GM23338 (cell line): Measurements from ENCODE around the gene NHSL1. TPM values are rescaled to one million over a fixed set of nuclear protein-coding genes. Genes with fewer than 3 reads are reported as not detected.

Experiments used
- ATAC-seq: fragments of 200-7000 bp; cut with Tn5 transposase; 3 replicates; pipeline ENCODE4 v1.9.1; 2020
- DNase-seq: peaks from one replicate; pipeline ENCODE4 v3.0.0-alpha.2; 2015; ENCODE audit warnings: low spot score
- H2AFZ ChIP-seq: fragments of 200-600 bp; sonication (generic); 2 replicates; pipeline ENCODE4 v1.8.0; 2016; ENCODE audit warnings: antibody characterized with exemption, mild to moderate bottlenecking, moderate library complexity
- H3F3A ChIP-seq: fragments of 200-600 bp; sonication (generic); replicated peaks from 2 replicates; pipeline ENCODE4 v1.8.0; 2017; ENCODE audit warnings: antibody characterized with exemption, mixed run types, low read depth
- H3K27ac ChIP-seq: fragments of 200-600 bp; sonication (generic); 2 replicates; pipeline ENCODE4 v1.6.1; 2016; ENCODE audit warnings: low read depth
- H3K27me3 ChIP-seq: fragments of 200-600 bp; sonication (generic); 2 replicates; pipeline ENCODE4 v1.8.0; 2016; ENCODE audit warnings: mild to moderate bottlenecking, mixed run types, moderate library complexity; ENCODE audit not compliant: insufficient read depth
- H3K36me3 ChIP-seq: fragments of 200-600 bp; sonication (generic); 2 replicates; pipeline ENCODE4 v1.8.0; 2016; ENCODE audit warnings: mild to moderate bottlenecking; ENCODE audit not compliant: insufficient read depth
- H3K4me1 ChIP-seq: fragments of 200-600 bp; sonication (generic); 2 replicates; pipeline ENCODE4 v1.8.0; 2016; ENCODE audit warnings: mild to moderate bottlenecking, moderate library complexity; ENCODE audit not compliant: insufficient read depth
- H3K4me2 ChIP-seq: fragments of 200-600 bp; sonication (generic); 2 replicates; pipeline ENCODE4 v1.7.1; 2017; ENCODE audit warnings: mixed run types
- H3K4me3 ChIP-seq: fragments of 200-600 bp; sonication (generic); 2 replicates; pipeline ENCODE4 v1.6.1; 2016; ENCODE audit warnings: mixed run types
- H3K79me2 ChIP-seq: fragments of 200-600 bp; sonication (generic); replicated peaks from 2 replicates; pipeline ENCODE4 v1.8.0; 2017; ENCODE audit warnings: mild to moderate bottlenecking; ENCODE audit not compliant: insufficient read depth
- H3K9me2 ChIP-seq: fragments of 200-600 bp; sonication (generic); 2 replicates; pipeline ENCODE4 v1.8.0; 2017; ENCODE audit not compliant: insufficient read depth
- H4K20me1 ChIP-seq: fragments of 200-600 bp; sonication (generic); replicated peaks from 2 replicates; pipeline ENCODE4 v1.8.0; 2017; ENCODE audit warnings: mild to moderate bottlenecking; ENCODE audit not compliant: insufficient read depth
- H3K27ac Mint-ChIP-seq: 2 replicates; pipeline ENCODE4 v1.8.0; 2020; ENCODE audit warnings: inconsistent platforms, mild to moderate bottlenecking, moderate library complexity, mixed read lengths
- H3K27me3 Mint-ChIP-seq: 3 replicates; pipeline ENCODE4 v1.8.0; 2022; ENCODE audit warnings: low read depth, mild to moderate bottlenecking, moderate library complexity, mixed read lengths, inconsistent platforms; ENCODE audit not compliant: insufficient read depth, poor library complexity
- H3K36me3 Mint-ChIP-seq: 3 replicates; pipeline ENCODE4 v1.8.0; 2021; ENCODE audit warnings: low read depth, mild to moderate bottlenecking, inconsistent platforms, moderate library complexity, mixed read lengths
- H3K4me1 Mint-ChIP-seq: 3 replicates; pipeline ENCODE4 v1.8.0; 2020; ENCODE audit warnings: mild to moderate bottlenecking, inconsistent platforms, mixed read lengths
- H3K4me3 Mint-ChIP-seq: 3 replicates; pipeline ENCODE4 v1.8.0; 2021; ENCODE audit warnings: moderate library complexity, mild to moderate bottlenecking, inconsistent platforms, mixed read lengths
- H3K9me3 Mint-ChIP-seq: 3 replicates; pipeline ENCODE4 v1.8.0; 2020; ENCODE audit warnings: moderate library complexity, mild to moderate bottlenecking, inconsistent platforms, mixed read lengths
- CREB1 ChIP-seq: fragments of 250-450 bp; sonication (Bioruptor Pico); IDR thresholded peaks from 2 replicates; pipeline ENCODE4 v1.5.0; 2020; ENCODE audit warnings: low read depth, mild to moderate bottlenecking, moderate library complexity
- CTCF ChIP-seq, 2 experiments: fragments of 200-600 bp in 1 of 2; sonication (generic) in 1 of 2; conservative IDR thresholded peaks; 2 replicates each; pipeline versions ENCODE4 v1.5.1 to v1.6.1; 2016 to 2017; ENCODE audit warnings: antibody characterized with exemption in 2 of 2, low read depth in 2 of 2, mild to moderate bottlenecking in 2 of 2, moderate library complexity in 1 of 2
- ETS1 ChIP-seq: IDR thresholded peaks from 2 replicates; pipeline ENCODE4 v1.6.1; 2016; ENCODE audit warnings: antibody characterized with exemption
- EZH2 ChIP-seq: fragments of 200-600 bp; sonication (generic); IDR thresholded peaks from one replicate; pipeline ENCODE4 v1.8.0; 2017; ENCODE audit warnings: antibody characterized with exemption, mild to moderate bottlenecking, low read depth; ENCODE audit not compliant: unreplicated experiment
- EZH2phosphoT487 ChIP-seq: fragments of 200-600 bp; sonication (generic); IDR thresholded peaks from one replicate; pipeline ENCODE4 v1.8.1; 2018; ENCODE audit warnings: antibody characterized with exemption; ENCODE audit not compliant: unreplicated experiment
- JUNB ChIP-seq: IDR thresholded peaks from one replicate; pipeline ENCODE4 v1.6.1; 2016; ENCODE audit warnings: antibody characterized with exemption; ENCODE audit not compliant: unreplicated experiment
- NANOG ChIP-seq: IDR thresholded peaks from 2 replicates; pipeline ENCODE4 v1.6.1; 2016; ENCODE audit warnings: antibody characterized with exemption, borderline replicate concordance
- POLR2AphosphoS5 ChIP-seq: IDR thresholded peaks from 2 replicates; pipeline ENCODE4 v1.6.1; 2016; ENCODE audit warnings: antibody characterized with exemption, low read depth
- REST ChIP-seq: IDR thresholded peaks from one replicate; pipeline ENCODE4 v1.6.1; 2018; ENCODE audit warnings: antibody characterized with exemption; ENCODE audit not compliant: unreplicated experiment
- STAT1 ChIP-seq: IDR thresholded peaks from one replicate; pipeline ENCODE4 v1.6.1; 2016; ENCODE audit warnings: antibody characterized with exemption; ENCODE audit not compliant: unreplicated experiment
- ZNF114 ChIP-seq: fragments of 250-450 bp; sonication (Bioruptor Pico); IDR thresholded peaks from 2 replicates; pipeline ENCODE4 v1.5.0; 2020; ENCODE audit warnings: mild to moderate bottlenecking, moderate library complexity
- ZNF331 ChIP-seq: fragments of 250-450 bp; sonication (Bioruptor Pico); IDR thresholded peaks from 2 replicates; pipeline ENCODE4 v1.5.0; 2020; ENCODE audit warnings: low read depth, mild to moderate bottlenecking, moderate library complexity
- ZNF462 ChIP-seq: fragments of 250-450 bp; sonication (Bioruptor Pico); IDR thresholded peaks from 2 replicates; pipeline ENCODE4 v1.5.0; 2020; ENCODE audit warnings: mild to moderate bottlenecking, moderate library complexity
- polyA plus RNA-seq: library from polyadenylated mRNA; unstranded; fragments of >200 nt; fragmentation: Nextera tagmentation; extraction: Ambion mirVana; gene quantifications from 2 replicates; pipeline ENCODE4 v1.2.1, GENCODE V29; 2016
- total RNA-seq: library from RNA; depleted of rRNA; stranded (reverse); fragments of >200 nt; shearing (Covaris generic); gene quantifications from 2 replicates; pipeline ENCODE4 v1.2.3, GENCODE V29; 2014

The NHSL1 gene
- total and polyA plus RNA-seq, 2 experiments from 2014 or later = 11.2 to 24.5 TPM

GRCh38 chr6:138535728-138536455 is 36.6 kb upstream of the NHSL1 start:
- no peak for ATAC-seq
- H3K36me3 Mint-ChIP-seq = no peaks in the 10 kb centered on the region

More at GRCh38 chr6:138535728-138536455, 36.6 kb upstream of the NHSL1 start:
- no peaks in the 10 kb centered on the region for H4K20me1 ChIP-seq
- H3K36me3 ChIP-seq = no peaks in the 10 kb centered on the region
- no peaks in the 10 kb centered on the region for H3F3A ChIP-seq
- Mint-ChIP-seq H3K4me3 (no peak overlapping the region), H3K4me1 (peaks cover 43% of the 10 kb centered on the region), H3K27me3 (peaks cover 2% of the 10 kb centered on the region), H3K9me3 (no peaks in the 10 kb centered on the region), H3K27ac (peak overlapping the region; percentile 43; the same call in 1 of the 2 replicates)
- H3K4me1 ChIP-seq = peaks cover 31% of the 10 kb centered on the region
- H3K9me2 ChIP-seq = no peaks in the 10 kb centered on the region
- no peak overlapping the region for H3K27ac ChIP-seq
- peaks cover 15% of the 10 kb centered on the region; the same call in 1 of the 2 replicates for H3K79me2 ChIP-seq
- no peak overlapping the region for H2AFZ ChIP-seq
- no peak overlapping the region for H3K4me3 ChIP-seq
- no peak overlapping the region for H3K4me2 ChIP-seq
- TF ChIP-seq CTCF (conservative IDR thresholded peaks at IDR 0.05; ENCODE audit: low read depth in 2 of 2) (no peak), CREB1 (CRISPR knock-in tag) (no peak), REST (no peak), EZH2 (no peak), ZNF114 (CRISPR knock-in tag) (no peak), STAT1 (no peak), JUNB (no peak), ZNF462 (CRISPR knock-in tag) (no peak), ETS1 (no peak), ZNF331 (CRISPR knock-in tag) (no peak), POLR2AphosphoS5 (no peak), NANOG (no peak), EZH2phosphoT487 (no peak)
- DNase-seq = no peak
- no peaks in the 10 kb centered on the region for H3K27me3 ChIP-seq
